Measurements from ENCODE around the gene PNKP. TPM values are rescaled to one million over a fixed set of nuclear protein-coding genes. Genes with fewer than 3 reads are reported as not detected.
"Not testable (repeated sequence)": the region's sequence is repeated elsewhere in the genome, so short reads cannot be mapped to it uniquely, and the experiment has no call there.

PNKP gene
- total RNA-seq, 2 donors from 2014 or later = 29.2 to 32.5 TPM

GRCh38 chr19:49820125-49820524 is 47.3 kb downstream of the PNKP start:
- Histone ChIP-seq H3K27me3 (no peaks in the 10 kb centered on the region), H3K9me3 (no peaks in the 10 kb centered on the region), H3K4me1 (peaks cover 0 to 35% of the 10 kb centered on the region in 2 donors), H3K27ac (peak overlapping the region; percentile 90 to 94), H3K36me3 (peaks cover 18% of the 10 kb centered on the region), H3K4me3 (no peak overlapping the region)
- DNase-seq (ENCODE audit: low spot score) = no peak
- TF ChIP-seq CTCF (IDR thresholded peaks at IDR 0.05) = no peak

- H3K27ac ChIP-seq = peak overlapping the region; percentile 90 to 94
- not testable (repeated sequence) for DNase-seq (ENCODE audit: low spot score); H3K9me3 ChIP-seq; H3K27me3 ChIP-seq
- H3K36me3 ChIP-seq = peaks cover 18% of the 10 kb centered on the region
- peaks cover 0 to 35% of the 10 kb centered on the region in 2 donors for H3K4me1 ChIP-seq
- peak overlapping the region; percentile 68 to 77 for H3K4me3 ChIP-seq
Measured at GRCh38 chr19:49819452-49820115, 47.8 kb downstream of the PNKP start.

- DNase-seq (ENCODE audit: low spot score) = no peak
- no peak for TF ChIP-seq CTCF (IDR thresholded peaks at IDR 0.05)
Measured at GRCh38 chr19:49818649-49819370, 48.6 kb downstream of the PNKP start.

GRCh38 chr19:49817964-49818648 is 49.3 kb downstream of the PNKP start, which contains the start of gene MED25:
MED25 (plus strand) TSS chr19:49818289; CDS start chr19:49818342, 53 bp downstream.
- DNase-seq (ENCODE audit: low spot score) = peak; percentile 83
- peaks cover 4% of the 10 kb centered on the region for H3K36me3 ChIP-seq
- peak in 1 of 2 donors; percentile 57 for TF ChIP-seq CTCF (IDR thresholded peaks at IDR 0.05)
- peak within 1 kb of the TSS; percentile 68 to 77 for H3K4me3 ChIP-seq
- H3K4me1 ChIP-seq = peaks cover 0 to 40% of the 10 kb centered on the region in 2 donors
- H3K27ac ChIP-seq = peak within 1 kb of the TSS; percentile 90 to 94
- no peaks in the 10 kb centered on the region for H3K27me3 ChIP-seq
- no peaks in the 10 kb centered on the region for H3K9me3 ChIP-seq

More at GRCh38 chr19:49818649-49819370, 48.6 kb downstream of the PNKP start:
- Histone ChIP-seq H3K27ac (peak overlapping the region; percentile 90 to 94), H3K4me3 (peak overlapping the region; percentile 68 to 77), H3K9me3 (no peaks in the 10 kb centered on the region), H3K4me1 (peaks cover 0 to 38% of the 10 kb centered on the region in 2 donors), H3K27me3 (no peaks in the 10 kb centered on the region), H3K36me3 (peaks cover 11% of the 10 kb centered on the region)

GRCh38 chr19:49816590-49816989 is 50.8 kb downstream of the PNKP start:
- no peaks in the 10 kb centered on the region for H3K9me3 ChIP-seq
- no peaks in the 10 kb centered on the region for H3K27me3 ChIP-seq
- H3K27ac ChIP-seq = peak overlapping the region; percentile 90 to 94
- H3K4me1 ChIP-seq = peaks cover 0 to 49% of the 10 kb centered on the region in 2 donors
- DNase-seq (ENCODE audit: low spot score) = no peak
- no peak for TF ChIP-seq CTCF (IDR thresholded peaks at IDR 0.05)
- H3K4me3 ChIP-seq = no peak overlapping the region
- no peaks in the 10 kb centered on the region for H3K36me3 ChIP-seq

GRCh38 chr19:49814010-49814409 is 53.4 kb downstream of the PNKP start:
- Histone ChIP-seq H3K4me1 (peaks cover 0 to 37% of the 10 kb centered on the region in 2 donors), H3K9me3 (no peaks in the 10 kb centered on the region), H3K4me3 (peak overlapping the region; percentile 65), H3K27ac (peak overlapping the region; percentile 85 to 88), H3K36me3 (no peaks in the 10 kb centered on the region), H3K27me3 (no peaks in the 10 kb centered on the region)
- TF ChIP-seq CTCF (IDR thresholded peaks at IDR 0.05) = no peak
- DNase-seq (ENCODE audit: low spot score) = no peak

Data from right atrium auricular region (tissue), 2 donors.